Measurements from ENCODE around the gene TMEM200C. TPM values are rescaled to one million over a fixed set of nuclear protein-coding genes. Genes with fewer than 3 reads are reported as not detected.
"Not testable (repeated sequence)": the region's sequence is repeated elsewhere in the genome, so short reads cannot be mapped to it uniquely, and the experiment has no call there.

Gene TMEM200C
- polyA plus RNA-seq, 3 donors = 0.01 to 0.34 (median 0.12) TPM

- no peak overlapping the region for H3K27ac ChIP-seq (ENCODE audit: low read depth, low read length)
- 1 to 3% (median 2%) methylated on average over 46 to 56 of the region's 56 CpGs for WGBS, 3 donors
Observed at GRCh38 chr18:5894611-5895298, 567 bp downstream of the TMEM200C start.

GRCh38 chr18:5893956-5894610 is 1.2 kb downstream of the TMEM200C start:
- 19 to 29% (median 28%) methylated on average over 13 of the region's 13 CpGs for WGBS, 3 donors
- H3K27ac ChIP-seq (ENCODE audit: low read depth, low read length) = no peak overlapping the region

GRCh38 chr18:5892823-5893431 is 2.4 kb downstream of the TMEM200C start:
- H3K27ac ChIP-seq (ENCODE audit: low read depth, low read length) = no peak overlapping the region

GRCh38 chr18:5891854-5892215 is 3.5 kb downstream of the TMEM200C start:
- H3K27ac ChIP-seq (ENCODE audit: low read depth, low read length) = no peak overlapping the region
- WGBS, 3 donors = 69 to 85% (median 69%) methylated on average over 15 of the region's 15 CpGs

- H3K27ac ChIP-seq (ENCODE audit: low read depth, low read length) = no peak overlapping the region
- WGBS, 3 donors = 21 to 23% (median 23%) methylated on average over 62 to 68 of the region's 70 CpGs
Observed at GRCh38 chr18:5891184-5891853, 4.0 kb downstream of the TMEM200C start.

GRCh38 chr18:5890331-5891183 is 4.8 kb downstream of the TMEM200C start:
- WGBS, 3 donors = 3 to 5% (median 3%) methylated on average over 69 to 106 of the region's 106 CpGs
- no peak overlapping the region for H3K27ac ChIP-seq (ENCODE audit: low read depth, low read length)

GRCh38 chr18:5885361-5885760 is 10.0 kb downstream of the TMEM200C start:
- 64 to 76% (median 74%) methylated on average over 2 of the region's 2 CpGs for WGBS, 3 donors
- no peak overlapping the region for H3K27ac ChIP-seq (ENCODE audit: low read depth, low read length)

- 74 to 89% (median 88%) methylated on average over 1 of the region's 1 CpG for WGBS, 3 donors
- no peak overlapping the region for H3K27ac ChIP-seq (ENCODE audit: low read depth, low read length)
Observed at GRCh38 chr18:5884375-5884774, 10.9 kb downstream of the TMEM200C start.

- no peak overlapping the region for H3K27ac ChIP-seq (ENCODE audit: low read depth, low read length)
Observed at GRCh38 chr18:5879479-5879882, 15.8 kb downstream of the TMEM200C start.

- no peak overlapping the region for H3K27ac ChIP-seq (ENCODE audit: low read depth, low read length)
Observed at GRCh38 chr18:5876891-5877290, 18.4 kb downstream of the TMEM200C start.

- H3K27ac ChIP-seq (ENCODE audit: low read depth, low read length) = no peak overlapping the region
Observed at GRCh38 chr18:5874336-5874735, 21.0 kb downstream of the TMEM200C start.

- no peak overlapping the region for H3K27ac ChIP-seq (ENCODE audit: low read depth, low read length)
- 43 to 54% (median 47%) methylated on average over 3 of the region's 3 CpGs for WGBS, 3 donors
Observed at GRCh38 chr18:5872886-5873285, 22.4 kb downstream of the TMEM200C start.

- H3K27ac ChIP-seq (ENCODE audit: low read depth, low read length) = no peak overlapping the region
- 33 to 60% (median 59%) methylated on average over 1 of the region's 1 CpG for WGBS, 3 donors
Observed at GRCh38 chr18:5871426-5871825, 23.9 kb downstream of the TMEM200C start.

GRCh38 chr18:5868218-5868854 is 27.0 kb downstream of the TMEM200C start:
- H3K27ac ChIP-seq (ENCODE audit: low read depth, low read length) = no peak overlapping the region
- 39 to 49% (median 47%) methylated on average over 13 of the region's 13 CpGs for WGBS, 3 donors

- WGBS, 3 donors = 76 to 91% (median 86%) methylated on average over 1 of the region's 1 CpG
- no peak overlapping the region for H3K27ac ChIP-seq (ENCODE audit: low read depth, low read length)
Observed at GRCh38 chr18:5865521-5865920, 29.8 kb downstream of the TMEM200C start.

- H3K27ac ChIP-seq (ENCODE audit: low read depth, low read length) = not testable (repeated sequence)
- WGBS, 3 donors = 30 to 81% (median 73%) methylated on average over 1 of the region's 1 CpG
Observed at GRCh38 chr18:5862127-5862526, 33.2 kb downstream of the TMEM200C start.

- WGBS, 3 donors = 41 to 63% (median 55%) methylated on average over 3 of the region's 3 CpGs
- no peak overlapping the region for H3K27ac ChIP-seq (ENCODE audit: low read depth, low read length)
Observed at GRCh38 chr18:5857180-5857579, 38.1 kb downstream of the TMEM200C start.

GRCh38 chr18:5853253-5853652 is 42.1 kb downstream of the TMEM200C start:
- WGBS, 3 donors = 59 to 66% (median 64%) methylated on average over 5 of the region's 5 CpGs
- no peak overlapping the region for H3K27ac ChIP-seq (ENCODE audit: low read depth, low read length)
